HG02938 (cell line): ENCODE results near the gene LILRA6.
"Not testable (repeated sequence)": the region's sequence is repeated elsewhere in the genome, so short reads cannot be mapped to it uniquely, and the experiment has no call there.

Experiments
- ATAC-seq: cut with Tn5 transposase; IDR thresholded peaks from one replicate; pipeline ENCODE4 v1.9.1; 2021; ENCODE audit warnings: mild to moderate bottlenecking, moderate library complexity; ENCODE audit not compliant: unreplicated experiment

Gene LILRA6

DNA sequence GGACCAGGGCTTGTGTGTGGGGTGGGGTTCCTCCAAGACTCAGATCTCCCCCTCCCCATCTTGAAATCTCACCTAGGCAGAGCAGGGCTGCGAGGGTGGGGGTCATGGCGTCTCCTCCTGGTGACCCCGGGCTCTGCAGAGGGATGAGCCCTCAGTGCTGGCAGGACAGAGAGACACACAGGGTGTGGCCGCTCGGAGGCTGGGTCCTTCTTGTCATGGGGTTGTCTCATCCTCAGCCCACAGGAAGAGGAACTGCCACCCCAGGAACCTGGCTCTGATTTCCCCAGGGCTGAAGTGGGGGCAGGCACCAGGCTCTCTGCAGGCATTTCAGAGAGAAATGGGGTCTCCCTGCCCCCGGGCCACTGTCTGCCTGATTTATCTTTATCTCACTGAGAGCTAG lies at the start of gene LILRA6:
Gene LILRA6, minus strand, starts transcription at position 145 of the 400 bp plus-strand sequence.
- ATAC-seq: not testable (repeated sequence)

DNA sequence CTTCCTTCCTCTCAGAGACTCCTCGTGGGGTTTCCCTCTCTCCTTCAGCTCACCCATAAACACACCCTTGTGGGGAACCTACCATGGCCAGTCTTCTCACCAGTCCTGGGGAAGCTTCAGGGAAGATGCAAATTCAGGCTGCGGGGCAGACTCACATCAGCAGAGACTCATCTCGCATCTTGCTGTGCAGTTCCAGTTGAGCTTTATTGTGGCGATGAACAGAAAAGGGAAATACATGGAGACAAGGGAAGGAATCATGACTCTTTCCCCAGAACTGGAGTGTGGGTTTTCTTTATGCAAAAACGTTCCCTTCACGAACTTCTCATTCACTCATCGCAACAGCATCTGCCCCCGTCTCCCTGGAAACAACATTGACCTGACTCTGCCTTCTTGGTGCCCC lies 46.6 kb upstream of the LILRA6 start:
- ATAC-seq: not testable (repeated sequence)

DNA sequence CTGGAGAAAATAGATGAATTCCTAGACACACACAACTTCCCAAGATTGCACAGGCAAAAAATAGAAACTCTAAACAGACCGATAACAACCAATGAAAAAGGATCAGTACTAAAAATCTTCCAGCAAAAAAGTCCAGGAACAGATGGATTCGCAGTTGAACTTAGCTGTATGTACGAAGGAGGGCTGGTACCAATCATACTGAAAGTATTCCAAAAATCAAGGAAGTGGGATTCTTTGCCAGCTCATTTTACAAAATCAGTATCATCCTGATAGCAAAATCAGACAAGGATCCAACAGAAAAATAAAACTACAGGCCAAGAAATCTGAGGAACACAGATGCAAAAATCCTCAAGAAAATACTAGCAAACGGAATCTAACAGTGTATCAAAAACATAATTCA lies 44.9 kb upstream of the LILRA6 start:
- ATAC-seq: no peak

DNA sequence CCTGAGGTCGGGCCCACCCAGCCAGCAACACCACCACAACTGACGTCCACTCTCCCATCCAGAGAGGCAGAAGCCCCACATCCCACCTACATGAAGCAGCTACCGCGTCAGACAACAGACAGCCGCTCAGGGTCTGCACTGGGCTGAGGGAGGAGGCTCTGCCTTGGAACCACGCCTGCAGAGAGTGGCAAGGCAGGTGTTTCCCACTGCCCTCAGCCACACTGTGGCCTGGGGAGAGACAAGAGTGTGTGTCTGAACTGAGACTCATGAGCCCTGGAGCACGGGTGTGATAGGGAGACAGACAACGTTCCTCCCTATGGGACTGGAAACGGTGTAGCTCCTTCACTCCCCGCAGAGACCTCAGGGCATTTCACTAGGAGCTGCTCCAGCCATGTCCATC lies 43.7 kb upstream of the LILRA6 start:
- not testable (repeated sequence) for ATAC-seq

DNA sequence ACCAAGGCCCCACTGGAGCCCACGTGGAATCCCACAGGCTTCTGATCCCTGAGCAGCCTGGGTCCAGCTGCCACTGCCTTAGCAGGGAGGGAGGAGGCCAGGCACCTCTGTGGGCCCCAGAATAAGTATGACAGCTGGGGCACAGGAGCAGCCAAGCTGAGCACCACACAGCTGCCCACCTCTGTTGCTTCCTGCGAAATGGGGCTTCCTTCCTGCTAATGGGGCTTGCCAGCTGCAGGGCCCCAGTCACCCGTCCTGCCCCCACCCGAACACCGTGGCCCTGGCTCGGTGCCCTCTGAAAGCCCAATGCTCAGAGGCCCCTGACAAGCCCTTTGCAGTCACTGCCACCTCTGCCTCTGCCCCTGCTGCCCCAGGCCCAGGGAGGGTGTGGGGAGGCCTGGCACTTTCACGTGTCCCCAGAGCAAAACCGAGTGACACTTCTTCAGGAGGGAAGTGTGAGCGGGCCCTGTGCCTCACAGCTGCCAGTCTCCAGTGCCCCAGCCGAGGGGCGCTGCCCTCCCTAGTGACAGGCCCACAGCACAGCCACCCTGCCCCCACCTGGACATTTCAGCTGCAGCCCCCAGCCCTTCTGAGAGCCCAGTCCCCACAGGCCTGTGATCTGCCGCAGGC lies 43.0 kb upstream of the LILRA6 start:
- ATAC-seq: not testable (repeated sequence)

DNA sequence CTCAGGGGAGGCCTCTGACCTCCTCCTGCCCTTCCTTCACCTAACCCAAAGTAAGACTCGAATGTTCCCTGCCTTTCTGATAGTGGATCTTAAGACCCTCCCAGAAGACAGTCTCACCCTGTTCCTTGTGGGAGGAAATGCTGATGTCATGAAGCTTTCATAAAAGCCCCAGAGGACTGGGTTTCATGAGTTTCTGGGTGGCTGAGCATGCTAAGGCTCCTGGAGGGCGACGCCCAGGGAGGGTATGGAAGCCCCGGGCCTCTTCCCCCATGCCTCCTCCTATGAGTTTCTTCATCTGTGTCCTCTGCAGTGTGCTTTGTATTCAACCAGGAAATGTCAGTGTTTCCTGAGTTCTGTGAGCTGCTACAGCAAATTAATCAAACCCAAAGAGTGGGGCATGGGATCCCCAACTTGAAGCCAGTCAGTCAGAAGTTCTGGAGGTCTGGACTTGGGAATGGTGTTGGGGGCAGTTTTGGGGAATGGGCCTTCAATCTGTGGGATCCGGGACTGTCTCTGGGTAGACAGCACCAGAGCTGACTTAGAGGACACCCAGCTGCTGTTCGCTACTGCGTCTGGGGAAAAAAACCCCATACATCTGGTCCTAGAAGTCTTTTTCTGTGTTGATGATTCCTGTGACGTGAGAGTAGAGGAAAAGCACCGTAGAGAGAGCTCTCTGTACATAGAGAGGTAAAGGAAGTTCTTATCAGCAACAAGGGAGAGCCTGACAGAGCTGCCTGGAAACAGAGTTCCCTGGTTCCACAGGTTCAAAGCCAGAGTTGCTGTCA lies 40.3 kb upstream of the LILRA6 start:
- ATAC-seq: no peak

DNA sequence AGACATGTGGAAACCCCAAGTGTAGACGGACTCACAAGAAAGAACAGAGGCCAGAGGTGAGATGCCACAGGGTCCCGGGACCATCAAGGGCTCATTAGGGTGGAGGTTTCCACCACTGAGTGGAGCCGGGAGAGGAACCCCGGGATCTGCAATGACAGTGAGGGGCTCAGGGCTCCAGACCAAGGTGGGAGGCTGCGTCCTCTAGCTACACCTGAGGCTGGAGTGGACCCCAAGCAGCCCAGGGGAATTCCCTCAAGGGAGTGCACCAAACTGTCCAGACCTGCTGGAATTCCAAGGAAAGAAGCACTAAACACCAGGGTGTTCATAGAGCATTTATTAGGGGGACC lies 39.1 kb upstream of the LILRA6 start:
- not testable (repeated sequence) for ATAC-seq

DNA sequence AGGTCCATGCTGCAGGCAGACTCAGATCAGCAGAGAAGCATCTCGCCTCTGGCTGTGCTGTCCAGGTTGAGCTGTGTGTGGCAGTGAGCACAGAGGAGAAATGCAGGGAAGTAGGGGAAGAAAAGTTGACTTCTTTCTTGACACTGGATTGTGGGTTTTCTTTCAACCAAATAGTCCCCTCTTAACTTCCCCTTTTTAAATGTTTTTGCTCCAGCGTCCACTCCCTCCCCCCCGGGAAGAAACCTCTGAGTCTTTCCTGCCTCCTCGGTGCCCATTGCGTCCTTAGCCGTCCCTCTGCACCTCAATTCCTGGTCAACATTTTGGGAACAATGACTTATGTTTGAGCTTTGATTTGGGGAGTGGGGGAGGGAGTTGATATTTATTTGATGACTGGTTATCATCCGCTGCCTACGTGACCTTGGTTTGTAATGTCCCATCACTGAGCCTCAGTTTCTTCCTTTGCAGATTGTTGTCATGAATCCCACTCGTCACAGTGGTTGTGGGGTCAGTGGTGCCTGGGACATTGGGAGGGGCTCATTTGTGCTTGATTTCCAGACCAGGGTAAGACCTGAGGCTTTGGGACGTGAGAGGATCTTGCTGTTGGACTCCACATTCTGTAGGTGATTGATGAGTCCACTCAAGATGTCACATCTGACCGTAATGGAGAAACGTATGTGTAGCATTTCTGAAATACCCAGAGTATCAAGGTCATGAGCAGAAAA lies 38.6 kb upstream of the LILRA6 start, which contains the start of gene LILRB2:
Gene LILRB2, minus strand, starts transcription at position 104 of the 722 bp plus-strand sequence. CDS start 614 bp downstream, outside the sequence.
- ATAC-seq: no peak

DNA sequence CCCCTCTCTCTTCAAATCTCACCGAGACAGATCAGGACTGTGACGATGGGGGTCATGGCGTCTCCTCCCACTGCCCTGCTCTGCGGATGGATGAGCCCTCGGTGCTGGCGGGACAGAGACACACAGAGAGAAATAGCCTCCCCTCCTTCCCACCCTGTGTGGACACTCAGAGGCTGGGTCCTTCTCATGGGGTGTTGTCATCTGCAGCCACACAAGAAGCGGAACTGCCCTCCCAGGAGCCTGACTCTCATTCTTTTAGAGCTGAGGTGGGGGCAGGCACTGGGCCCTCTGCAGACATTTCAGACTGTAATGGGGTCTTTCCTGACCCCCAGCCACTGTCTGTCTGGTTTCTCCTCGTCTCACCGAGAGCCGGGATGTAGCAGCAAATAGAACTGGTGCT lies 37.9 kb upstream of the LILRA6 start:
- ATAC-seq: not testable (repeated sequence)

DNA sequence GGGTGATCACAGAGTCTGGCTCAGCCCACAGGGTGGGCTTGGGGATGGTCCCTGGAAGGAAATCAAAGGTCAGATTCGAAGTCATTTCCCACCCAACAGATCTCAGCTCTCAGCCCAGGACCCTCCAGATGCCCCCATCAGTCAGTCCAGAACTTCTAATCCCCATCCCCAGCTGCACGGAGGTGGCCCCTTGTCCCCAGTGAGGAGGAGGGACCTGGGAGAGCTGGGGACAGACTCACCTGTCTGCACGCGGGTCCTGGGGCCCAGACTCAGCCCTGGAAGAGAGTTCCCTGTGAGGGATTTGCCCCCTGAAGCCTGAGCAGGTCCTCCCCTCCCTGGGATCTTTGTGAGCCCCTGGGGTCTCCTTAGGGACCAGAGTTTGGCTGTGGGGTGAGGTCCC lies 37.4 kb upstream of the LILRA6 start:
- ATAC-seq: not testable (repeated sequence)

DNA sequence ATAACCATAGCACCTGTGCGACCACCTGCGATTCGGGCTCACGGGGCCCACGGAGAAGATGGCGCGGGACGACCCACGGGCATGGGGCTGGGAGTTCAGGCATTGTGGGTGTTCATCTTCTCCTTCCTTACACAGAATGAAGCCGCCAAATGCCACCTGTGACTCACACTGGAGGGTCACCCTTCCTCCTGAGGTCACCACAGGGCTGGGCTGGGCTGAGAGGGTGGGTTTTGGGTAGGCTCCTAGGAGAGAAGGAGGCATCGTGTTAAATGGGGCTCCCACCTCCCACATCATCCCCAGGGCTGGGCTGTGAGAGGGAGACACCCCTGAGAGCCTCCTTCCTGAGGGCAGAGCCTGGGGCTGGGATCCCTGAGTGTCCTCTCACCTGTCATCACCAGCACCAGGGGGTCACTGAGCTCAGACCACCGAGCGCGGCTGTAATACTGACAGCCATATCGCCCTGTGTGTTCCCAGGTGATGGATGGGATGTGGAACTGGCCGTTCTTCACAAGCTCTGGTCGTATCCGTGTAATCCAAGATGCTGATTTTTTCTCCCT lies 36.9 kb upstream of the LILRA6 start:
- no peak for ATAC-seq

DNA sequence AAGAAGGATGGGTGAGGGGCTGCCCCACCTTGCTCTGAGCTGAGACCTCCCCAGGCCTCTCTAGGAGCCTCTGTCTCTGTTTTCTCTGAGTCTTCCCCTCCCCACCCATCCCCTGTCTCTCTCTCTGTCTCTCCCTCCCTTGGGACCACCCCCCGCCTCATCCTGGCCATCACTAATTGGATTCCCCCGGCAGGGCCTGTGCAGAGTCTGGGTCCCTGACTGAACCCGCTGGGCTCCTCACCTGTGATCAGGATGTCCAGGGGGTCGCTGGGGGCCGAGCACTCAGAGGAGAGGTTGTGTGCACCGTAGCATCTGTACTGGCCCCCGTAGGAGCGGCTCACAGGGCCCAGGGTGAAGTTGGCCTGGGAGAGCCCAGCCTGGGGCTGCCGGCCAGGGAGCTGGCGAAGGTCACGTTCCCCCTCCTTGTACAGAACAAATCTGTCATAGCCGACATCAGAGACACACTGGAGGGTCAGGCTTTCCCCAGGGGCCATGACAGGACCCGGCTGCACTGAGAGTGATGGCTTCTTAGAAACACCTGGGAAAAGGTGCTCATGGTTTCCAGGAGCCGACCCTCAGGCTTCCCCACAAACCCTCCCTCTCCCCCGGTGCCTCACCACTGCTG lies 36.1 kb upstream of the LILRA6 start:
- ATAC-seq: not testable (repeated sequence)

DNA sequence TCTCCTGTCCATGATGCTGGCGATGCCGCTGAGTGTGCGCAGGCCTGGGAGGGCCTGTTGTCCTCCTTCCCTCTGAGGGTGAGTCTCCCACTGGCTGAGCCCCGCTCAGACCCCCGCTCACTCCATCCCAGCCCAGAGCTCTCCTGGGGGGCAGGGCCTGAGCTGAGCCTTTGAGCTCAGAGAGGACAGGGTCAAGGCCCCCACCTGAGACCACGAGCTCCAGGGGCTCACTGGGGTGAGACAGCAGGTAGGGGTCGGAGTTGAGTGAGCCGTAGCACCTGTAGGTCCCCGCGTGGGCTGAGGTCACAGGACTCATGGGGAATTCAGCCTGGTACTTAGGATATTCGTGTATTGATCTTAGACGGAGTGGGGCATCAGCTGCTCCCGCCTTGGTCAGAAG lies 35.5 kb upstream of the LILRA6 start:
- not testable (repeated sequence) for ATAC-seq

DNA sequence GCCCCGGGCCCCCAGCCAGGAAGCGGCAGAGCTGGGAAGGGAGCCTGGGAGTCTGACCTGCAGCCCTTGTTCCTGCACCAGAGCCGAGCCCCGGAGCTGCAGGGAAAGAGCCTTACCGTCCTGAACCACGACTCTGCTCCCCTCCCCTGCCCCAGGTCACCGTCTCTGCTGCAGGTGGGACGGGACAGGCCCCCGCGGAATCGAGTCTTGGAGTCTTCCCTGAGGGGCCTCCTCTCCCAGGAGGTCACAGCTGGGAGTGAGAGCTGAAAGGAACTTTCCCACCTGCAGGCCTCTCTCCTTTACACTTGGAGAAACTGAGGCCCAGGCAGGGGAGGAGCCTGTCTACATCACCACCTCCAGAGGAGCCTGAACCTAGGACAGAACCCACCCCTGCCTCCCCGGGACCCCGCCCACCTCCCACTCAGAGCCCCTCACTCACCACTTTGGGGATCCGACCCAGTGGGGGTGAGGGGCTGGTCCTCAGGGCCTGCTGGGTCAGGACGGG lies 34.6 kb upstream of the LILRA6 start:
- not testable (repeated sequence) for ATAC-seq

DNA sequence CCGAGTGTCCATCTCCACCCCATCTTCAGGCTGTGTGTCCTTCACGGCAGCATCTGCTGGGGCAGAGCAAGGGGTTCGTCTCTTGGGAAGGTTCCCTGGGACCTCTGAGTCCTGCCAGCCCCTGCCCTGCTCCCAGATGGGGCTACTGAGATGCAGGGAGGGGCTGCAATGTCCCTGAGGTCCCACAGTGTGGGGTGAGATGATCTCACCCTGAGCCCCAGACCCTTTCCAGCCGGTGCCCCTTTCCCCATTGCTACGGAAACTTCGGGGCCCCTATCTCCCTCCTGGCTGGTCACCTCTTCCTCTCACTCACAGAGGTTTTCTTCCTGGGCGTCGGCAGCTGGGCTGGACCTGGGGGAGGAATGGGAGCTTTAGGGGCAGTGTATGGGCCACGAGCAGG lies 33.4 kb upstream of the LILRA6 start:
- ATAC-seq: no peak

DNA sequence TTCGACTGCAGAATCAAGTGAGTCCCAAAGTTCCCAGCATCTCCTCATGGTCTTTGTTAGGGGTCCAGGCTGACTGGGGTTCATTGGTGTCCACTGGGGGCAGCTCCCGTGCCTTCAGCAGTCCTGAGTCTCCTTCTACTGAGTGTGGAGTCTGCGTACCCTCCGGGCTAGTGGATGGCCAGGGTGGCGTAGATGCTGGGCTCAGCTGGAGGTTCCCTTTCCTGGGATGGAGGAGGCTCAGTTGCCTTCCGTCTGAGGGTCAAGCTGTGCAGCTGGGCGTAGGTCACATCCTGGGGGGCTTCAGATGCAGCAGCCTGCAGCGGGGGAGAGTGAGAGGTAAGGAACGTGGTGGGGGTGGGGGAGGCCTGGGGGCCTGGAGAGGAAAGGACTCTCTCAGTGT lies 31.9 kb upstream of the LILRA6 start:
- ATAC-seq: not testable (repeated sequence)

DNA sequence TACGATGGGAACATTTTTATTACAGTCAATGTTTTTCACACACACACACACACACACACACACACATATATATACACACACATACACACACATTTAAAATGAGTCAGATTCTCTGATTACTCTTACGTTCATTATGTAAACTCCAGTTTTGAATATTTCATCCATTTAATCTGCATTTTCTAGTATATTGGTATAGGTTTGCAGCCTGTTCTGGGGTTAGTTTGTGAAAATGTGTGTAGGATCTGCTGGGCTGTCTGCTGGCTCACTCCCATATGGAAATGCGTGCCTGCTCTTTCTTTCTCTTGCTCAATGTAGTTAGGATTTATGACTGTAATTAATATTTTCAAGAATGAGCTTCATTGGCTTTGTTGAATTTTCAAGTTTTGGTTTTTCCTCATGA lies 31.2 kb upstream of the LILRA6 start:
- ATAC-seq: no peak

DNA sequence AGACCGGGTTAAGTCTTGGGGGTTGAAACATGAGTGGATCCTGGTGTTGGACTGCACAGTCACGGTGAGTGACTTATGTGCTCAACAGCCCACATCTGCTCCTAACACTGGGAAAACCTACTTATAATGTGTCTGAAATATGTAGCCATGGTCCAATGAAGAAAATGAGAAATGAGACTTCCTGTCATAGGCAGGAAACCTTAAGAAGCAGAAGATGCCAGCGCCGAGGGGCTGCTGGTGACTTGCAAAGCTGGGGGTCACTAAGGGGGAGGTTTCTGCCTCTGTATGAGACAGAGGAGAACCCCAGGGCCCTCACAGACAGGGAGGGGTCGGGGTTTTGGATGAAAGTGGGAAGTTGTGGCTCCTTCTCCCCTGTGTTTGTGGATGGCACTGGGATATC lies 29.6 kb upstream of the LILRA6 start:
- ATAC-seq: not testable (repeated sequence)

DNA sequence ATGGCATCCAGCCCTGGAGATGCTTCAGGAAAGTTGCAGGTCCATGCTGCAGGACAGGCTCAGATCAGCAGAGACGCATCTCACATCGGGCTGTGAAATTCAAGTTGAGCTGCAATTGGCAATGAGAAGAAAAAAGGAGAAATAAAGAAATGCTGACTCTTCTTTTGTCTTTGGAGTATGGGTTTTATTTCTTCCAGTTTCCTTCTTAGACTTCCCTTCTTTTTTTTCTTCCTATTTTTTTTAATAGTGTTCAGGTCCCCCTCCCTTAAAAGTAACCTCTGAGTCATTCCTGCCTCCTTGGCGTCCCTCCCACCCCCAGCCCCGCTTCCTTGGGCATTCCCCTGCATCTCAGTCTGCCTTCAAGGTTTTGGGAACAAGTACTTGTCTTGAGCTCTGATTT lies 29.0 kb upstream of the LILRA6 start:
- ATAC-seq: not testable (repeated sequence)

DNA sequence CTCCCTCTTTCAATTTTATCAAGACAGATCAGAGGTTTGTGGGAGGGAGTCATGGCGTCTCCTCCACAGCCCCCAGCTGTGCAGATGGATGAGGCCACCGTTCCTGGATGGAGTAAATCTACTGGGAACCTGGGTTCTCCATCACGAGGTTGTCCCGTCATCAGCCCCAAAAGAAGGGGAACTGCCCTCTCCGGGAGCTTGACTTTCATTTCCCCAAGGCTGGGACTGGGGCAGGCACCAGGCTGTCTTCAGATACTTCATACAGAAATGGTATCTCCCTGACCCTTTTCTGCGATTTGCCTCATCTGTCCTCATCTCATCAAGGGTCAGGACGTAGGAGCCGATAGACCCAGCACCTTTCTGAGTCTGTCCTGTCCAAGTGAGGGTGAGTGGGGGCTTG lies 28.5 kb upstream of the LILRA6 start:
- ATAC-seq: no peak

DNA sequence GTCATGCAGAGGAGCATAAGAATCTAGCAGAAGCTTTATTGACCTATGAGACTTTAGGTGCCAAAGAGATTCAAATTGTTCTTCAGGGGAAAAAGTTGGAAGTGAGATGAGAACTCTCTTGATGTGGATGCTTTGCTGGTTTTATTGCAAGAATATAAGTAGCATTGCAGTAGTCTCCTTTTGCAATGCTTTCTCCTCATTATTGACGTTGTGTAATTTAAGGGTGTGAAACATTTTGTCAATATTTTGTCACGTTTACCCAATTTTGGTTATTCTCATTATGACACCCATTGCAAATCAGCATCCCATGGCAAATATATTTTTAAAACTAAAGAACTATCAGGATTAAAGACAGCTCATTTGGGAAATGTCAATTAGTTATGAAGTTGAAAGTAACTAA lies 26.3 kb upstream of the LILRA6 start:
- ATAC-seq: no peak
